GM18502 (cell line): ENCODE results near the gene SGCD.

Experiments used
- ATAC-seq: cut with Tn5 transposase; IDR thresholded peaks from one replicate; pipeline ENCODE4 v1.9.1; 2021; ENCODE audit warnings: mild to moderate bottlenecking; ENCODE audit not compliant: unreplicated experiment, poor library complexity

Gene SGCD

DNA sequence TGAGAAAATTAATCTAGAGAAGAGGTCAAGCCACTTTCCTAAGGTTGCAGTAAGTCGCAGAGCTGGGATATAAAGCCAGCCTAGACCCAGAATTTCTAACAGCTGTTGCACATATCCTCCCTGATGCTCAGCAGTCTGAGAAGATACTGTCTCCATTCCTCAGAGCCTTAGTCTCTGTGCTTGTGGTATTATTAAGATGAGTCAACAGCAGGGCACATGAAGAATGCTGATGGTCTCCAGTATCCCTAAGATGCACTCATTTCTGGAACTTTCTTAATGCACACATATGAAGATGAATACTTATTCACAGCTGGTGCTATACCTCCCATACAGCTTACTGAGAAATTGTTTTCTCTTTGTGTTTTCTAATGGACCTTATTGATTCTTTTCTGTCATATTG is 32.5 kb downstream of the SGCD start:
- ATAC-seq: no peak

DNA sequence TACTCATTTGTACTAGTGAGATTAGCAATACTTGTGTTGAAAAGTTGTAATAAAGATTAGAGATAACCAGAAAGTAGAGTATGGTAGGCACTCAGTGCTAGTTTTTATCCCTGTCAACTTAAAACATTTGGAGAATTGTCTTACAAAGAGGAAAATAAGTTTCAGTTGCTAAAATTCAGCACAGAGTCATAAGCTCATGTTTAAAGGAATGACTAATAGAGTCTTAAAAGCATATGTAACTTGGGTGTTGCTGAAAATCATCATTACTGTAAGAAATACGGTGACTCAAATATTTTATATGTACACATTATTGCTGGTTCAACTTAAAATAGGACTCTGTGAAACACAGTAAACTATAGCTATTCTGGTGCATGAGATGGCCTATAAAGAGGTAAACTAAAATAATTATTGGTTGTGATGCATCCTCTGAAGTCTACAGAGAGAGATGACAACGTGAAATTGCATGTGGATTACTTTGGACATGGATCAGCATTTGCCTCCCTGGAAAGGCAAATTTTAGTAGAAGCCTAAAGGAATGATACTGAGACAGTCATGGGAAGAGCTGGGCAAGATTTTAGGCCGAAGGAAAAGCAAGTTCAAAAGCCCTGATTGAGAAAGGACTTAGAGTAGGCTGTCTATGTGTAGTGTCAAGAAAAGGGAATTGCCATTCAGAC is 34.6 kb downstream of the SGCD start:
- ATAC-seq: no peak

DNA sequence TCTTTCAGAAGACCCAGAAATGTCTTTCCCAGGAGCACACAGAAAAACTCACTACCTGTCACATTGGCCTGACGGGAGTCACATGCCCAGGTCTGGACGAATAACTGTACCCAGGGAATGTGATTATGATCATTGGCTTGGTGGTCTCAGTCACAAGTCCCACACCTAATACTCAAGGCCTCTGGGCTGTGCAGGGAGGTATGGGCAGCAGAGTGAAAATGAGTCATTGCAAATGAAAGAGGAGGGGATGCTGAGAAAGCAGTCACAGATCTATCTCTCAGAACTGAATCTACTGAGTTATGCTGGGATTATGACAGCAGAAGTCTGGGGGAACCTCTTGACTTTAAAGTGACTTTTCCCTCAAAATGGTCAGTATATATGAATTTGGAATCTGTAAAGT is 36.9 kb downstream of the SGCD start:
- no peak for ATAC-seq

DNA sequence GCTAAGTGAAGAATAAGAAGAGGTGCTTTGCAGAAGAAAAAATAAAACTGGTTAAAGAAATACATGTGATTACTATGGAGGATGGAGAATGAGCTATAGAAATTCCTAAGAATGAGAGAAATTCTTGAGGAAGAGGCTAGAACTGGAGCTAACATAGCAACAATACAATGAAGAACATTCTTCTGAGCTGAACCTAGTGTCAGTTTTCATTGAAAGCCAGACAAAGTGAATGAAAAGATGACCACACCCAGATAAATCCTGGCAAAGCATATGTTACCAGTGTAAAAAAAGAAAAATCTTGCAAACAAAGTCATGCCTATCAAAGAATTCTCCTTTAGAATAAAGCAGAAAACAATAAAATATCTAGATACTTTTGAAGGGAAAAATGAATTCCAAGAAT is 39.6 kb downstream of the SGCD start:
- ATAC-seq: no peak

DNA sequence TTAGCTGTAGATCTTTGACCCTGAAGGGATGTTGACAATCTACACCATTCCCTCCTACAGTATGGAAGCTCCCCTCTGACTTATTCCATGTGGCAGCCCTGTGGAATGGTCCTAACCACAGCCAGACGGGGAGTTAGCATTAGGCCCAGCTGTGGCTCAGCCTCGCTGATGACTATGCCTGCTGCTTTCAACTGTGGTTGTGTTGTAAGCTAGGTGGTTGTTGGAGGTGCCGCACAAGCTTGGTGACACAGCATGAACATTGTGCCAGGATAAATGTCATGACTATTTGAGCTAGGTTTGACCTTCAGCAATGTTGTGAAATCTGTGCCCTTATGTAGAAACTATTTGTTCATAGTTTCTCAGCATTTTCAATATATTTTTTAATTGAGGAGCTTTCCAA is 40.6 kb downstream of the SGCD start:
- ATAC-seq: no peak

DNA sequence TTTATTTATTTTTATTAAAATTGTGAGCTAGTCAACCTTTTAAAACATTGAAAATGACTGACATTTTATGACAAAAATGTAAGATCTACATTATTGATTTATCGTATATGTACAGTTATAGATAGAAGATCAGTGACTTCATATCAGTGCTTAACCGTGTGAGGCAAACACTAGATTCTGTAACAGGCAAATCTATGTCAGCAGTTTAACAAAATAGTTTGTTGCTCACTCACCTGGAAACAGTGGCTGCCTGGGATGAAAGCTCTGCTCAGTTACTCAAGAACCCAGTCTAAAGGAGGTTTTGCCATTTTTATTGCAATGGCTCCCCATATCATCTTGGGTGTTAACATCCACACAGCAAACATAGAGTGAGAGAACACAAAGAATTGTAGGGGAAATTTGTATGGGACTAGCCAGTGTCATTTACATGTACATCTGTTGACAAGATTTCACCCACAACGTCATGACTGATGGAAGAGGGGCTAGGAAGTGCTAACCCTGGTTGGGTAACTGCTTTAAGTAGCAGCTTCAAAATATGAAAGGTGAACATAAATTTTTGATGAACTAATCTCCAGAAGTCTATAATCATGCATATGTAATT is 49.0 kb downstream of the SGCD start:
- peak; percentile 63 for ATAC-seq

DNA sequence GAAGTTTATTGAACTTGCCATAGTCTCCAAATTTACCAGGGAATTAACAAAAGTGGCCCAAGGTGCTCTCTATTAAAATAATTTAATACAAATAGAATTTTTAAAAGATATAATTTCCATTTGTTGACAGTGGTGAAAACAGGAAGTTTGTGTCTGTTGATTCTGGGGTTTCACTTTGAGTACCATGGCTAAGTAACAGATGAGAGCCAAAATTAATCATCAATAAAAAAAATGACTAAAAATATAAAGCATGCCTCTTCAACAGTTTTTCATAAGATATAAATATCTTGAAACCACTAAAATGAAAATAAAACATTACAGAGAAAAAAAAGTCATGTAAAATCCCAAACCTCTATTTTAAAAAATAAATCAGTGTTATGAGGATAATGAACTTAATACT is 49.8 kb downstream of the SGCD start:
- ATAC-seq: peak; percentile 68

DNA sequence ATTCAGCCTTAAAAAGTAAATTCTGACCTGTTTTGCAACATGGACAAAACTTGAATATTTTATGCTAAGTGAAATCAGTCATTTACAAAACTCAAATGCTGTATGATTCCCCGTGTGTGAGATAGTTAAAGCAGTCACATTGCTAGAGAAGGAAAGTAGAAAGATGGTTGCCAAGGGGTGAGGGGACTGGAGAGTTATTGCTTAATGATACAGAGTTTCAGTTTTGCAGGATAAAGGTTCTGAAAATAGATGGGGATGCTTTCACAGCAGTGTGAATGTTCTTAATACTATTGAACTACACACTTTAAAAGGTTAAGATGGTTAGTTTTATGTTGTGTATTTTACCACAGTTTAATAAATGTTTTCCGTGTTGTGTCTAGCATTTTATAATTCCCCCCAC is 51.2 kb downstream of the SGCD start:
- ATAC-seq: no peak

DNA sequence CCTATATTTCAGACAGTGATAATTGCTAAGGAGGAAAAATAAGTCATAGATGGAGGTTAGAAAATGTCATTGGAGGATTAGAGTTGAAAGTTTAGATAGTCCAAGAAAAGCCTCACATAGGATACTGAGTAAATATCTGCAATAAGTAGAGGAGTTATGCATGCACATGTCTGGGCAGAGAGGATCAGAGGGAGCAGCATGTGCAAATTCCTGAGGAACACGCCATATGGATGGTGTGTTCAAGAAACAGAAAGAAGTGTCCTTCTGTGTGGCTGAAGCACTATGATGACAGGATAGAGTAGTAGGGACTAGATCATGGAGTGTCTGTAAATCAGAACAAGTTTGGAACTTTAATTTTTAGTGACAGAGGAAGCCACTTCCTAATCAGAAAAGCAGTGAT is 52.2 kb downstream of the SGCD start:
- no peak for ATAC-seq

DNA sequence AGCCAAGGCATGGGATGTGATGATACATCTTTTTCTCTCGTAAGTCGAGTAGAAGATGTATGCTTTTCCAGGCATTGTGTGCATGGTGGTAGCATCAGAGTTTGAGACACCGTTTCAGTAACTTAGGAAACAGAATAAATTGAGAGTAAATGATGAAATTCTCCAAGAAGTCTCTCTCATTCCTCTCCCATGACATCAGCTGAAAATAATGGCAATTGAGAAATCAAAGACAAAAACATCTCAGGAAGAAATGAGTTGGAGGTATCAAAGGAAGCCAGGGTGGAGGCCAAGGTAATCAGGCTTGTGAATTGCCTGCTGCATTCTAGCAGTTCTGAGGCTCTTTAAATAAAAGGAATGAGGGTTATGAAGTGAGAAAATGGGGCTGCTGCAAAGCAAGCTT is 53.9 kb downstream of the SGCD start:
- no peak for ATAC-seq

DNA sequence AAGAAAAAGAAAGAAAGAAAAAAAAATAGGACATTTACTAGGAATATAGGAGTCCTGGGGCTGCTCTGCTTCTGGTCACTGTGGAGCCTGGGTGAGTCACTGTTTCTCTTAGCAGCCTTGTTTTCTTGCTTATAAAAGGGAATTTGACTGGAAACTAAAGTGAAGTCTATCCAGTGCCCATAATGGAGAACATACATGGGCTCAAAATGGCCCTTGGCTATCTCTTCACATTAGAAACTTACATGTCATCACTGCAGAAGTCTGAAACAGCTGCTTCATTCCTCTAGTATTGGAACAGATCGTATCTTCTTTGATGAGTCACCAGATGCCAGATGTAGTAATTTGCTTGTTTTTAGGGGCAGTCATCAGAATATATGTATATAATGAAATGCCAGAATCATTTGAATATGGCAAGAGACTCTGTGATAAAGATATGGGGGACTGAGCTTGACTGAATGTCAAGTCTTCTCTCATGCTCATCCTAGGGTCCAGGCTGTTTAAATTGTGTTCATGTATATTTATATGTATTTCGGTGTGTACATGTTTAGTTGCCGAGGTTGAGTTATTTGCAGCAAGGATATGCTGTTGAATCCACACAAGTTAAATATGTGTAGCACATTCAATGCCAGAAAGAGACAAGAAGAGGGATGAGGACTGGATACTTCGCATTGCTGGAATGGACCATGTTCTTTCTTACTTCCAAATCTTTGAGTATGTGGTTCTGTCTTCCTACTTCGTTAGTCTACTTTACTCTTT is 56.7 kb downstream of the SGCD start:
- ATAC-seq: no peak

DNA sequence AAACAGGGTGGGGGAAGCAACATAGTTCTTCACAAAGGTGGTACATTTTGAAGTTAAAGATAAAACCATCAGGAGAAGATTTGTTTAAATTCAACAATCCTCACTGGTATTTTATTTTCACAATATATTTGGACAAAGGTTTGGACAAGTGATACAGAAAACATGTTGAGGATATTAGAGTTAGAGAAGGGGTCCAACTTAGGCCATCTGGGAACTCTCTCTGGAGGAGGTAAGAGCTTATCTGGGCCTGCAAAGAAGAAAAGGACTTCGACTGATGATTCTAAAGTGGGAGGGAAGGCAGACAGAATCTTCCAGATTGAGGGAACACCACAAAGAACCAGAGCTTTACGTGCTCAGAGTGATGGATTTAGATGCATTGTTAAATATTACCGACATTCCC is 58.5 kb downstream of the SGCD start:
- ATAC-seq: no peak

DNA sequence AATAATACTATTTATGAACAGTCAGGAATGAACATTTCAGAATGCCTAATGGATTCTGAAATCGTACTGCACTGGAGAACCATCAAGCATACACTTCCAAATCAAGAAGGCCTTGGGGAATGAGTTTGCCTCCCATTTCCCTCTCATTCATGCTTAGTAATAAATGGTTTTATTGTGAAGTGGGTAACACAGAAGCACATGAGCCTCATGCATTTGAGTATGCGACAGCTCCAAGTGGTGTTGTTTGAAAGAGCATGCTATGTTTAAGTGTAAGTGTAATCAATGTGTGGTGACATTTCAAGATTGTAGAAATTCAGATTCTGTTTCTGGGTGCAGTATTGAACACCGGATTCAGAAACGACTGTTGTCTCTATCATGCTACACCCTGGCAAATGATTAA is 60.0 kb downstream of the SGCD start:
- ATAC-seq: no peak

DNA sequence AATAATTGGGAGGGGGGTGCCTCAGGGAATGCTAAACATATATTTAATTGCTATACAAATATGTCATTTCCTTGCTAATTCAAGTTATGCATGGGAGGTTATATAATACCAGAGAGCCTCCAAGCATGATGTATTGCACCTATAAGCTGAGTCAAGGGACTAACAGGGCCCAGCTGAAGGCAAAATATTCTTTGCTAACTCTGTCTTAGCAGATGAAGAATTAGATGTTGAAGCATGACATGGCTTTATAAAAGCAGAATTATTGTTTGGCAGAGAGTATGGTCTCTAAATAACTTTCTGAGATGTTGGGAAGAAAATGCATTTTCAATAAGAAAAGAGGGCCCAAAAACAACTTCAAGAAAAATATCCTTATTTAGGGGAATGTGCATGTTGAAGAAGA is 60.4 kb downstream of the SGCD start:
- ATAC-seq: no peak

DNA sequence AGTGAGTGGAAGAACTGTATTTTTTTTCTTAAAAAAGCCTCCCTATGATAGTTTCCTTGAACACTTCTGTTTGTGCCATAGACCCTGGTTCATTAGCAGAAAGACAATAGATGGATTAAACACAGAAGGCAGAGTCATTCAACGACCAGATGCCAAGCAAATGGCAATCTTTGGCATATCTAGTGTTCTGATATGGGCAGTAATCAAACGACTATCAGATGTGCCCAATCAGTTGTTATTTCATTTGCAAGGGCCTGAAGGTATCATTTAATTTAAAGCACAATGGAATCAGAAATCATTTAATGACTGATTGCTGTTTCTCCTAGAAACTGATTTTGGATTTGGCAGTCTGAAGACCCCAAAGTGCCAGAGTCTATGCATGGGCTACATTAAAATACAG is 61.3 kb downstream of the SGCD start:
- ATAC-seq: no peak

DNA sequence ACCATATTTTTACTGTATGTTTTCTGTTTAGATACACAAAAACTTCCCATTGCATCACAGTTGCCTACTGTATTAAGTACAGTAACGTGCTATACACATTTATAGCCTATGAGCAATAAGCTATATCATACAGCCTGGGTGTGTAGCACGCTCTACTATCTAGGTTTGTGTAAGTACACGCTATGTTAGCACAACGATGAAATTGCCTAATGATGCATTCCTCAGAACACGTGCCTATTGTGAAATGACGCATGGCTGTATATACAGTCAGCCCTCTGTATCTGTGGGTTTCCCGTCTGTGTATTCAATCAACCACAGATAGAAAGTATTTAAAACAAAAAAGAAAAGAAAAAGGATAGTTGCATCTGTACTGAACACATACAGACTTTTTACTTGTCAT is 64.2 kb downstream of the SGCD start:
- no peak for ATAC-seq

DNA sequence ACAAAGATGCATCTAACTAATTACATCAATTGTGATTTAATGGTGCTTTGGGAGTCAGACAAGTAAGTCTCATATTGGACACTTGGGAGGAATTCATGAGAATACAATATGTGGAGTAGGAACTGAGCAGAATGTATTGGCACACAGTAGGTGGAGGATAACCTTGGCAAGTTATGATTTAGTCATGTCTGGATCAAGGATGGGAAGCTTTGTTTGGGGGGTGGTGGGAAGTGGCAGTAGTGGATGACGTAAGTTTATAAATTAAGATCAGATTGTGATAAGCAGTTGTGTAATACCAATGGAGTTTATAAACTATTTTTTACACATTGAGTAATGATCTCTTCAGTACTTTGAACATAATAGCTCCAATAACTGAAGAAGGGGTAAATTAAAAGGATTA is 67.0 kb downstream of the SGCD start:
- no peak for ATAC-seq

DNA sequence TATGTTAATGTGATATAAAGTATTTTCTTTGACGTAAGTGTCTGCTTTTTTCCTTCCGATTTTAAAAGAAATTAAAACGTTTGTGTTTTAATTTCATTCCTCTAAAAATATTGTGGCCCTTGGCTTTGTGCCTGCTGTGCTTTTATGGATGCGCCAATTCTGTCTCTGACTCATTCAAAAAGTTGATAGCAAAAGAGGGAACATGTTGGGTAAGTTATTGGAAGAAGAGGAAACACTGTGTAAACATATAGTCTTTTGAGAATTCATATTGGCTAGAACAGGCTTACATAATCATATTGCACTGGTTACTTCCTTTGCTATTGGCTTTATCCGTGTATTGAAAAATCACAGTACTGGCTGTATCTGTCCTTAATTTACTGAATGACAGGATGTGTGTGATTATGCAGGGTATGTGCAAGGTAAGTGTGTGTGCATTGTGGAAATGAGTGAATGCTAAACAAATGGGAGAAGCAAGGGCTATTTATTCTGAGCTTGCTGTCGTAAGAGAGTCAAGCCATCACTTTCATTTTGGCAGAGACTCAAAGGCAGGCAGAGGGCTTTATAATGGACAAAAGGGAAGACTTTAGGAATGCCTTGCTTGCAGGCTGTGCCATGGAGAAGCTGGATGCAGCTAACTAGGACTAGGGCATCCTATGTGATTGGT is 67.8 kb downstream of the SGCD start:
- no peak for ATAC-seq

DNA sequence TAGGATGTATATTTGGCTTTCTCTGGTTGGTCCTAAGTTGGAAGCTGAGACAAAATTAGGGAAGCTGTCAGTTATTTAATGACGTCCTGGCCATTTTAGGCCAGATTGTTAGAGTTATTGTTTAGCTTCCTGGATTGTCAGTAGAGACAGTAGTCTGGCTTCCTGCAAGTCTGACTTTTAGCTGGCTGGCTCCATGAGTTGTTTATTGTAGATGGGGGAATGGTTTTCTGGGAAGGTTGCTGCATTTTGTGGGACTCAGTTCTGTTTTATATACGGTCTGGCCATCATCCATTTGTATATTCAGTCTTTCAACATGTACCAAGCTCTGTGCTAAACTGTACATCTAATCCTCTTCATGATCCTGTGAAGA is 68.3 kb downstream of the SGCD start:
- no peak for ATAC-seq

DNA sequence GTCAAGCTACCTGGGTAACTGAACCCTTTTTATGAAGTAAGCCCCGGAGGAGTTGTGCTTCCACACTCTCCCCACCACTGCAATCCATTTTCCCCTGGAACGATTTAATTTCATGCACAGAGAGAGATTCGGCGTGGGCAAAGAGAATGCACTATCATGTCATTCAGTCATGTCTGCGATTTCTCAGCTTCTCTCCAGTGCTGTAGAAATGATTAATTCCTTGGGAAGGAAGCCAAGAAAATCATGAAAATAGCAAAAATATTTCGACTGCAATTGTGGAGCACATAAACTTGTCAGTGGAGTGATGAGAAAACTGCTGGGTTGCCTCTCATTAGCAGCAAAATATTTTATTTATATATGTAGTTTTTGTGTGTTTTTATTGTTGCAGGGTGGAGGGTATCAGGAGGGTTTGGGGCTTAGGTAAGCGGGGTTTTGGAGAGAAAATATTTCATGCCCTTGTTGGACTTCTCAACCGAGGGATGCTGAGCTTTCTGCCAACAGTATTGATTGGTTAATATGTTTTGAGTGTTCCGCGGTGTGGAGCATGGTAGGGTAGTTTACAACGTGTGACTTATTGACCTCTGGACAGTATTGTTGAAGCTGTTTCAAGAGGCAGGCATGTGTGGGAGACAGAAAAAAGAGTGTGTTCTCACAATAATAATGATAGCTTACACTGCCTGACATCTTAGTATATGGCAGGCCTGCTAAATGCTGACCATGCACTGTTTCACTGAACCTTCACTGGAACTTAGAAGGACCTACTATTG is 69.3 kb downstream of the SGCD start:
- ATAC-seq: no peak

DNA sequence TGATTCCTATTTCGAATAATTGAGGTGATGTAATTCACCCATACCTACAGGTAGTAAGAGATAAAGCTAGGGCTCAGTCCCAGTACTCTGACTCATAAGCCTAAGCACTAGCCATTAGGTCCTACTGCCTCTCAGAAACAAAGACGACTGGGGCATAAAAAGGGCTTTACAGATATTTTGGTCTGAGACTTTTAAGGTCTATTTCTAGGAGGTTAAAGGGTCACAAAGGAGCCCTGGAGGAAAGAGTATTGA is 69.8 kb downstream of the SGCD start:
- ATAC-seq: no peak
